ENCODE measurements around the gene DPP3.
"Not testable (repeated sequence)": the region's sequence is repeated elsewhere in the genome, so short reads cannot be mapped to it uniquely, and the experiment has no call there.

Gene DPP3, protein sequence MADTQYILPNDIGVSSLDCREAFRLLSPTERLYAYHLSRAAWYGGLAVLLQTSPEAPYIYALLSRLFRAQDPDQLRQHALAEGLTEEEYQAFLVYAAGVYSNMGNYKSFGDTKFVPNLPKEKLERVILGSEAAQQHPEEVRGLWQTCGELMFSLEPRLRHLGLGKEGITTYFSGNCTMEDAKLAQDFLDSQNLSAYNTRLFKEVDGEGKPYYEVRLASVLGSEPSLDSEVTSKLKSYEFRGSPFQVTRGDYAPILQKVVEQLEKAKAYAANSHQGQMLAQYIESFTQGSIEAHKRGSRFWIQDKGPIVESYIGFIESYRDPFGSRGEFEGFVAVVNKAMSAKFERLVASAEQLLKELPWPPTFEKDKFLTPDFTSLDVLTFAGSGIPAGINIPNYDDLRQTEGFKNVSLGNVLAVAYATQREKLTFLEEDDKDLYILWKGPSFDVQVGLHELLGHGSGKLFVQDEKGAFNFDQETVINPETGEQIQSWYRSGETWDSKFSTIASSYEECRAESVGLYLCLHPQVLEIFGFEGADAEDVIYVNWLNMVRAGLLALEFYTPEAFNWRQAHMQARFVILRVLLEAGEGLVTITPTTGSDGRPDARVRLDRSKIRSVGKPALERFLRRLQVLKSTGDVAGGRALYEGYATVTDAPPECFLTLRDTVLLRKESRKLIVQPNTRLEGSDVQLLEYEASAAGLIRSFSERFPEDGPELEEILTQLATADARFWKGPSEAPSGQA

DNA sequence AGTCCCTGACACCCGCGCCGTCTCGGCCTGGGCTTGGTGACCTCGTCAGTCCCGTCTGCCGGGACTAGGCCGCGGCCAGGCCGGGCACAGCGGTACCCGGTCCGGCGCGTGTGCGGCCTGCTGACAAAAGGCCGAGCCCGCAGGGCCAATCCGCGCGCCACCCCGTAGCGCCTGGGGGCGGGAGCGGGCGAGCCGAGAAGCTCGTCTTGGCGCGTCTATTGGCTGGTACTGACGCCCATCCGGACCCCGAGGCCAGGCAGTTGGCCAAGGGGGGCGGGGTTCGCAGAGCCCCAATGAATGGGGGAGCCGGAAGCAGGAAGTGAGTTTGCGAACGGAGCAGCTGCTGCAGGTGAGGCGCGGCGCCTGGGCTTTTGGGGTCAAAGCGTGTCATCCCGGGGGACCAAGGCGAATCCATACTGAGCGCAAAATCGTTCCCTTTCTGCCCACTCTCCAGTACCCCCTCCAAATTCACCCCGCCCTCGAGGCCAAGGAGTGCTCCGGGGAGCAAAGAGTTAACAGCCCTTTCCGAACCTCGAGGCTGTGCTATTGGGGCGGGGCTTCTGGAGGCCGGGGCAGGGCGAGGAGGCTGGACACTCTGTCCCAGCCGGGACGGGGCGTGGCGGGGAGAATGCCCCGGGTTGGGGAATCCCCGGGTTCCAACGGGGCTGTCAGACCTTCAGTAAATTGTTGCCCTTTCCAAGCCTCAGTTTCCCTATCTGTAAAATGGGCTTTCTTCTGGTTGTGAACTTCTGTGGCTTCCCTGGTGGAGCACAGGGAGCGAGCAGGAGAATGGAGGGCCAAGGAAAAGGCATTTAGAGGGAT is at the start of gene DPP3:
DPP3 (plus strand) TSS at position 318 of the 822 bp plus-strand sequence. CDS start 1,767 bp downstream, outside the sequence.
- DNase-seq (ENCODE audit: low read depth in 2 of 2) = peak; percentile 85 to 93

- DNase-seq (ENCODE audit: low read depth in 2 of 2) = not testable (repeated sequence)
Measured at GRCh38 chr11:66431287-66431686, 48.9 kb upstream of the DPP3 start.

DNA sequence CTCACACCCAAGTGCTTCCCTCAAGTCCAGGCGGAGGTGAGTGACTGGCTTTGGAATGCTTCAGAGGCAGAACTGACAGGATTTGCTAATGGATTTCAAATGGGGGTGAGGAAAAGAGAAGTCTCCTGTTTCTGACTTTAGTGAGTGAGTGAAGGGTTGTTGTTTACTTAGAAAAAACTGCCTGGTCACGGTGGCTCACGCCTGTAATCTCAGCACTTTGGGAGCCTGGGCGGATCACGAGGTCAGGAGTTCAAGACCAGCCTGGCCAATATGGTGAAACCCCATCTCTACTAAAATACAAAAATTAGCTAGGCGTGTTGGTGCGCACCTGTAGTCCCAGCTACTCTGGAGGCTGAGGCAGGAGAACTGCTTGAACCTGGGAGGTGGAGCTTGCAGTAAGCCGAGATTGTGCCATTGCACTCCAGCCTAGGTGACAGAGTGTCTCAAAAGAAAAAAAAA is 48.3 kb upstream of the DPP3 start:
- not testable (repeated sequence) for DNase-seq (ENCODE audit: low read depth in 2 of 2)

- DNase-seq (ENCODE audit: low read depth in 2 of 2) = no peak
Measured at GRCh38 chr11:66432597-66432996, 47.6 kb upstream of the DPP3 start.

DNA sequence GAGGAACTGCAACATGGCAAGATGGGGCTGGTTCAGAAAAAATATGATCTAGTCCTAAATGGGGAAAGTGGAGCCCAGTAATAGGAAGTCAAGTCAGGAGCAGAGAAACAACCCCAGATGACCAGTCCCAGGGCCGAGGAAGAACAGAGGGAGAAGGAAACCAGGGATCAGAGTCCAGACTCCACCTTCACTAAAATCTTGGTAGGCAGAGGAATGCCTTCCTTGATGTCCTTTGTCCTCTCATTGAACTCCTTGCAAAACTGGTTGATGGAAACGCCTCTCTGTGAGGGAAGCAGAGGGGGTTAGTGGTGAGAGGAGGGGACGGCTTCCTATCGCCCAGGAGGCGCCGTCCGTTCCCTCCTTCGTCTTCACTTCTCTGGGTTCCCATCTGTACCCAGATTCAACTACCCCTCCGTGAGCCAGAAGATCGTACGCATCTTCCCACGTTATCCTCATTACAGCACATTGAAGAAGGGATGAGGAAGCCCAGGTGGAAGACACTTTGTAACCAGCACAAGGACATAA is 42.2 kb upstream of the DPP3 start:
- DNase-seq (ENCODE audit: low read depth in 2 of 2) = no peak

- DNase-seq (ENCODE audit: low read depth in 2 of 2) = peak; percentile 83 to 86
Measured at GRCh38 chr11:66438504-66439466, 41.4 kb upstream of the DPP3 start, which contains the start of gene MRPL11. MRPL11 (minus strand) TSS chr11:66438848; CDS start chr11:66438754, 94 bp downstream.

GRCh38 chr11:66440101-66440939 is 39.9 kb upstream of the DPP3 start:
- DNase-seq (ENCODE audit: low read depth in 2 of 2) = not testable (repeated sequence)

GRCh38 chr11:66440940-66441282 is 39.3 kb upstream of the DPP3 start:
- DNase-seq (ENCODE audit: low read depth in 2 of 2) = not testable (repeated sequence)

- no peak for DNase-seq (ENCODE audit: low read depth in 2 of 2)
Measured at GRCh38 chr11:66443602-66444001, 36.6 kb upstream of the DPP3 start.

DNA sequence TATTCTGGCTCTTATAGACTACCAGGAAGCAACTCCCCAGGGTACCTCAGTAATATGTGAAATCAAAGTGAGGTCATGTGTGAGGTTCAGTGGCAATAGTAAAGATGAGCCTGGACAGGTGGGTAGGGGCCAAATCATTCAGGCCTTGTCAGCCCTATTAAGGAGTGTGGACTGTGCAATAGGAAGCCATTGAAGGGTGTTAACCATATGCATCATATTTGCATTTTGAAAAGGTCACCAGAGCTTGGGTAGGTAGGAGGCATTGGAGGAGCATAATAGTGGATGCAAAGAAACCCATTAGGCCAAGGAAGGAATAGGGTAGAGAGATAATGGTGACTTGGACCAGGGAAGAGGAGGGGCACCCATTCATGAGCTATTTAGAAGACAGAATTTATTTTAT is 33.2 kb upstream of the DPP3 start:
- DNase-seq (ENCODE audit: low read depth in 2 of 2) = no peak

GRCh38 chr11:66448523-66448922 is 31.7 kb upstream of the DPP3 start:
- no peak for DNase-seq (ENCODE audit: low read depth in 2 of 2)

GRCh38 chr11:66450560-66450959 is 29.7 kb upstream of the DPP3 start:
- no peak for DNase-seq (ENCODE audit: low read depth in 2 of 2)

DNA sequence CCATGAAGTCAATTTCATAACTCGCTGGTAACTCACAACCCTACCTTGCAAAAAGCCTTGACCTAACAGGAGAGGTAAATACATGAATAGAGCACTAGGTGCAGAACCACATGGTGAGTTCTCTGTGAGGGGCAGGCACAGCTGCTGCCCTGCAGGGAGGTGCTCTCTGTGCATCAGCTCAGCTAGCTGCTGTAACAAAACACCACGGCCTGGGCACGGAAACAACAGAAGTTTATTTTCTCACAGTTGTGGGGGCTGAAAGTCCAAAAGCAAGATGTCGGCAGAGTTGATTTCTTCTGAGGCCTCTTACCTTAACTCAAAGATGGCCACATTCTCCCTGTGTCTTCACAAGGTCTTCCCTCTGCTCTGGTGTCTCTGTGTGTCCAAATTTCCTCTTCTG is 28.6 kb upstream of the DPP3 start:
- DNase-seq (ENCODE audit: low read depth in 2 of 2) = no peak

- DNase-seq (ENCODE audit: low read depth in 2 of 2) = no peak
Measured at GRCh38 chr11:66454247-66454646, 26.0 kb upstream of the DPP3 start.

DNA sequence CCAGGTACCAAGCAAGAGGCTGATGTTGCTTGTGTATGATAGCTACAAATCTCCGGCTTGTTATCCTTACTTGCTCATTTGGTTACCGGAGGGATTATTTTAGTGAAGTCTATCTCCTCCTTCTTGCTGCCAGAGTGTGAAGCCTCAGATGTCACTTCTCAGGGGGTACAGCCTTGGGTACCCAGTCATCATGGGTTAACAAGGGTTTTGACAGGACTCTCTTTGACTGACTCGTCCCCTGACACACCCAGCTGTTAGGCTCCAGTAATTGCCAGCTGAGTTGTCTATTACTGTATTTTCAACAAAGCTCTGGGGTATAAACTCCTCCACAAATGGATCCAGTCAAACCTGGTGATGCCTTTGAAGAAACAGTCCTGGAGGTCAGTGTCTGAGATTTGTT is 25.4 kb upstream of the DPP3 start:
- no peak for DNase-seq (ENCODE audit: low read depth in 2 of 2)

DNA sequence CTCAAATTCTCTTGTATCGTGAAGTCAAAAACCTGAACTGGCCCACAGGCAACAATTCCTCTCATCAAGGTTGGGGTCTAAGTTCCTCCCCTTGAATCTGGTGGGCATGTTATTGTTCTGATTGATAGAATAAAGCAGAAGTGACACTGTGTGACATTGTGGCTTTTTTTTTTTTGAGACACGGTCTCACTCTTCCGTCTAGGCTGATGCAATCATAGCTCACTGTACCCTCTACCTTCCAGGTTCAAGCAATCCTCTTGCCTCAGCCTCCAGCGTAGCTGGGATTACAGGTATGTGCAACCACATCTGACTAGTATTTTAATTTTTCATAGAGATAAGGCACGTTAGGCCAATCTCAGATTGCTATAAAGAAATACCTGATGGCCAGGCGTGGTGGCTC is 22.4 kb upstream of the DPP3 start:
- DNase-seq (ENCODE audit: low read depth in 2 of 2) = no peak

- DNase-seq (ENCODE audit: low read depth in 2 of 2) = no peak
Measured at GRCh38 chr11:66459138-66459778, 21.0 kb upstream of the DPP3 start.

- DNase-seq (ENCODE audit: low read depth in 2 of 2) = no peak
Measured at GRCh38 chr11:66462010-66462409, 18.2 kb upstream of the DPP3 start.

GRCh38 chr11:66462911-66463310 is 17.3 kb upstream of the DPP3 start:
- no peak for DNase-seq (ENCODE audit: low read depth in 2 of 2)
